HG02943 (cell line): ENCODE data around the gene HEBP1.
A peak's percentile ranks its signal among the peaks of the same experiment; 100 is the strongest.

ENCODE experiments used
- ATAC-seq: cut with Tn5 transposase; IDR thresholded peaks from one replicate; pipeline ENCODE4 v1.9.1; 2021; ENCODE audit warnings: mild to moderate bottlenecking, low read depth, moderate library complexity; ENCODE audit not compliant: unreplicated experiment

The HEBP1 gene

DNA sequence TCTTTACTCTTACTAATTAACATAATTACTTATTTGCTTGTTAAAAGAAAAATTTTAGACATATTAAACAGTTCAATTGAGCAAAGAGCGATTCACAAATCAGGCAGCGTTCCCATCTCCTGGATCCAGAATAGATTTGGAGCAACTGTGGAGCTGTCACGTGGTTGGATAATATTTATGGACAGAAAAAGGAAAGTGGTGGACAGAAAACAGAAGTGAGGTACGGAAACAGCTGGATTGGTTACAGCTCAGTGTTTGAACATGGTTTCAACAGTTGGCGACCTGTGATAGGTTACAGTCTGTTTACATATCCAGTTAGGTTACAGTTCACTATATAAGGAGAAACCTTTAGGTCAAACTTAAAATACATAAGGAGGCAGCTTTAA, 24.5 kb upstream of the HEBP1 start:
- ATAC-seq: no peak

DNA sequence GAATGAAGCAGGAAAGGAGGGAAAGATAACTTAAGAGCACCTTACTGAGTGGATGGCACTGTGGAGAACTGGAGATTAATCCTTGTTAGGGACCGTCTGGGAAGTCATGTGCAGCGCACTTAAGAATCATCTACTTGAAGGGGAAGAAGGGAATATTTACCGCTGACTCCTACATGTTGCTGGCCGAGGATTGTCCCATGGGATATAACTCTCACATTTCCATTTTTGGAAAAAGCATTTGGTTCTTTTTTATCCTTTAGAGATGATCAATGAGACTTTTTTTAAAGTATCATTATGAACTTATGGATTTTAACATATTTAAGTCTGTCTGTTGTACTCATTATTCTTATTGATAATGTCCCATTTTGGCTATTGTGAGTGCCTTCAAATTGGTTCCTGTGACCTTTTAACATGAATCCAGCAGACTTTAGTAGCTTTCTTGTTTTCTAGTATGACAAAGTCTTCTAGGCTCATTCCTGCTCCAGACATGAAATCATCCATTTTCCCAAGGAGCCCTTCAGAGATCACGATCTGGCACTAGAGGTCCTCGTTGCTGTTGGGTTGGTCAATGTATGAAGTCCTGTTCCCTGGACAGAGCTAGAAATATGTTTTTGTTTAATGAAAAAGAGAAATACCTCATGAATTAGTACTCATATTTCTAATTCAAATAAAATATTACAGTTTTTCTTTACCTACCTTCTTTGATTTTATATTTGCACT, 23.9 kb upstream of the HEBP1 start:
- no peak for ATAC-seq

DNA sequence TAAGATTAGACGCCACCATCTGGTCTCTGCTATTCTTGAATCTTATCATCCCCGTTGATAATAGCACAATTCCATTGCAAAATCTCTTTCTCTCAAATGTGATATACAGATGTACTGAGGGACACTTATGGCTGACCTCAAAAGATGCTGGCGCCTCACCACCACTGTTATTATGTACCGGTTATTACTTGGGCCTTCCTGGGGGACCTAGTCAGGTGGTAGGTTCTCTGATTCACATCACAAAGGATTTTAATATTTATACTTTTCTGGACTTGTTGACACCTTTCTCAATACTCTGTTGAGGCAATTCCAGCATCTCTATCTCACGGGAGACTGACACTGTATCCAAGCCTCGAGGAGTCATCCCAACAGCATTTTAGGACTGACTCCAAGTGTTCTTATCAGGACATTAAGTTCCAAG, 22.8 kb upstream of the HEBP1 start:
- no peak for ATAC-seq

GRCh38 chr12:13011098-13011497, 11.0 kb upstream of the HEBP1 start:
- ATAC-seq: no peak

- no peak for ATAC-seq
Observed at GRCh38 chr12:13008741-13009380, 8.8 kb upstream of the HEBP1 start.

GRCh38 chr12:13007496-13008233, 7.6 kb upstream of the HEBP1 start:
- ATAC-seq: no peak

GRCh38 chr12:13005649-13006048, 5.6 kb upstream of the HEBP1 start:
- no peak for ATAC-seq

- no peak for ATAC-seq
Observed at GRCh38 chr12:13004986-13005385, 4.9 kb upstream of the HEBP1 start.

DNA sequence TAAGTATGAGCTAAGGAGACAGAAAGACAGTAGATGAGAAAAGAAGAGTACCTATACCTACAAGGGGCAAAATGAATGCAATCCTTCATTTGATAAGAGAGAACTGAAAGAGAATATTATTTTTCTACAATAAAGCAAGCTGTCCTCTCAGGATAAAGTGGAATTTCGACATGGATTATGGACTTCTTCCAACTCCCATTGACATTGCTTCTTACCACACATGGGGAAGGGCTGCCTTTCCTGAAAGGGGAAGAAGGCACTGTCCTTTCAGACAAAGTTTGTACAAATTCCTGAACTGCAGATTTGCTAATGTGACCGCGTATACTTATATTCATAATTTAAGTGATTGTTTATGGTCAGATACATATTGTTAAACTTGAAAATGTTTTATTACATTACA, 4.3 kb upstream of the HEBP1 start:
- no peak for ATAC-seq

DNA sequence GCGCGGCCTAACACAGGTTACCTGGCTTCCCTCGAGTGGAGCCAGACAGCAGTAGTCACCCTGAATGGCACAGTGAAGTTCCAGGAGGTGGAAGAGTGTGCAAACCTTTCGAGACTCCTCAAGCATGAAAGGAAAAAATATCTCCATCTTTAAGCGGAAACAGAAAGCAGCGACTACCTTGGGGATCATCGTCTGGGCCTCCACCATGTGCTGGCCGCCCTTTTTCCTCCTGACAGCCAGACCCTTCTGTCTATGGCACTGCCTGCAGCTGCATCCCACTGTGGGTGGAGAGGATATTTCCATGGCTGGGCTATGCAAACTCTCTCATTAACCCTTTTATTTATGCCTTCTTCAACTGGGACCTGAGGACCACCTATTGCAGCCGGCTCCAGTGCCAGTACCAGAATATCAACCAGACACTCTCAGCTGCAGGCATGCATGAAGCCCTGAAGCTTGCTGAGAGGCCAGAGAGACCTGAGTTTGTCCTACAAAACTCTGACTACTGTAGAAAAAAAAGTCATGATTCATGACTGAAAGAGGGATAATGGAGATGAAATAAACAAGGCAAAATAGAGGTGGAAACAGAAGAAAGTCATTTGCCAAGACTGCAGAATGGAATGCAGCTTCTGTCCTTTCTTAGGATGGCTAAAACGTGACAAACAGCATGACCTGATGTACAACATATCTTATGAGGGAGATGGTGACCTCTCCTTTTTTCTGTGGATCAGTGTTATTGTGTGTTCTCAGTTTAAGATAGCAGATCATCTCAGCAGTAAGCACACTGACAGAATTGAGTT, 2.4 kb upstream of the HEBP1 start:
- no peak for ATAC-seq

- ATAC-seq: no peak
Observed at GRCh38 chr12:13001775-13002040, 1.6 kb upstream of the HEBP1 start.

GRCh38 chr12:13000925-13001774, 1.1 kb upstream of the HEBP1 start:
- peak; percentile 7 for ATAC-seq

DNA sequence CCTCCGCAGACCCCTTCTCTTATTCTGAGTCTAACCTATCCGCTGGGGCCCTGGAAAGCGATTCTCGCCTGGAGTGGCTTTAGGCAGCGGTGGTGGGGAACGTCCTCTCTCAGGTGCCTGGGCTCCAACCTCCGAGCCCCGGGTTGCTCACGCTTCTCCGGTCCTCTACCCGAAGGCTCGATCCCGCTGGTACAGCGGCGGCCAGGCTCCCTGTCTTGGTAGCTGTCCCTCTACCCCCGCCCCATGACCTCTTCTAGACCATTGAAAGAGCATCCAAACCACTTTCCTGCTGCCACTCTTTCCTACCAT, 505 bp upstream of the HEBP1 start:
- ATAC-seq: peak; percentile 26

GRCh38 chr12:12999271-12999958, 650 bp downstream of the HEBP1 start:
- no peak for ATAC-seq

GRCh38 chr12:12998248-12998647, 1.8 kb downstream of the HEBP1 start:
- ATAC-seq: no peak

DNA sequence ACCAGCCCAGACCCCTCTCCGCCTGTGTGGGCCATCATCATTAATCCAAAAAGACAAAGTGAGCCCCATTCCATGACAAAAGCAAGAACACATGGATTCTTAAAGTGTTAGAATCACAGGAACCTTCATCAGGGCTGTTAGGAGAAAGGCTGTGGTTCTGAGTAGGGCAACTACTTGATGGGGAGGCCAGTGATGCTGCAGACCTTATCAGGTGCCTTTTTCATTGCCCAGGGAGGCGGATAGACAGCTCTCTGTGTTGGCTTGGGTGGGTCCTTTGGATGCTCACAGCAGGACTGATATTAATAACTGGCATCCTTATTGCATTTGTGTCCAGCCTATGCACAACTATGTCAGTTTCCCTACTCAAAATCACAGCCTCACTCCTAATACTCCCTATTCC, 2.3 kb downstream of the HEBP1 start:
- no peak for ATAC-seq

GRCh38 chr12:12997156-12997555, 2.9 kb downstream of the HEBP1 start:
- ATAC-seq: no peak

- ATAC-seq: no peak
Observed at GRCh38 chr12:12996209-12996608, 3.9 kb downstream of the HEBP1 start.

- ATAC-seq: no peak
Observed at GRCh38 chr12:12995088-12995487, 5.0 kb downstream of the HEBP1 start.

DNA sequence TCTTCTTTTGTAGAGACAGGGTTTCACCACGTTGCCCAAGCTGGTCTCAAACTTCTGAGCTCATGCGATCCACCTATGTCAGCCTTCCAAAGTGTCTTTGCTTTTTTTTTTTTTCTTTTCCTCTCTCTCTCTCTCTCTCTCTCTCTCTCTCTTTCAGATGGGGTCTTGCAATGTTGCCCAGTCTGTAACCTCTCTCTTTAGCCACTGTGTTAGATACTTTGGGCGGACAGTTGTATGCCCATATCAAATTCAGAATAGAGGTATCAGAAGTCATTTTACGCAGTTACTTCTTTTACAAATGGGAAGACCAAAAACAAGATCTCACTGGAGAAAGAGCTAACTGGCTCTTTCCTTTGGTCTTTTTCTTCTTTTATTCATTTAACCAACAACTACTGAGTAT, 6.7 kb downstream of the HEBP1 start:
- ATAC-seq: no peak
